PFSK-1 (cell line): ENCODE results near the gene C3orf33.

ENCODE experiments used
- FOXP2 ChIP-seq: optimal IDR thresholded peaks from 2 replicates; pipeline ENCODE3; 2011; ENCODE audit warnings: borderline replicate concordance, control low read depth, inconsistent platforms; ENCODE audit not compliant: insufficient read depth; ENCODE audit errors: extremely low read length, extremely low read depth
- POLR2AphosphoS5 ChIP-seq: IDR thresholded peaks from 2 replicates; pipeline ENCODE4 v1.6.1; 2012; ENCODE audit warnings: low read depth, mild to moderate bottlenecking, control low read depth, low read length, moderate library complexity
- SIN3A ChIP-seq: IDR thresholded peaks from 2 replicates; pipeline ENCODE4 v1.6.1; 2012; ENCODE audit warnings: mild to moderate bottlenecking, low read length, moderate library complexity, borderline replicate concordance; ENCODE audit not compliant: insufficient read depth
- TAF1 ChIP-seq: IDR thresholded peaks from 2 replicates; pipeline ENCODE4 v1.6.1; 2012; ENCODE audit warnings: low read length, control low read depth, borderline replicate concordance; ENCODE audit not compliant: insufficient read depth
- TF ChIP-seq, protein P1 (sequence below), 2 experiments: IDR thresholded peaks; 2 replicates each; pipeline versions ENCODE4 v1.6.1 to v1.8.0; 2011 to 2012; ENCODE audit warnings: low read depth in 2 of 2, low read length in 2 of 2, control low read depth in 1 of 2, inconsistent platforms in 1 of 2, mild to moderate bottlenecking in 1 of 2, moderate library complexity in 1 of 2; ENCODE audit not compliant: insufficient read depth in 1 of 2

DNA sequence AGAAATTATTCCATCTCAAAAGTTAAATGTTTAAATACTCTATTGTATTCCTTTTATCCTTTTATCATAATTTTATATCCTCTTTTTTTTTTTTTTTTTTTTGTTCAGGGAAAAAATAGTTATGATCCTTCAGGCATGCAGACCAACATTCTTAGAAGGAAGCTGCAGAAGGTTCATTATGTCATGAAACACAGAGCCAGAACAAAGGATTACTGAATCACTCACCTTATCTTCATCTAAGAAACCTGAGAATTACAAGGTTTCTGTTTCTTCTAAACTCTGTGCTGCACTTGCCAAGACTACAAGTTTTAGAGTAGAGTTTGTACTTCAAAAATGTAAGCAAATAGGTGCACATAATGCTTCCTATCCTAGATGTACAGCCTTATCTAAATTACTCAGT is 64.5 kb downstream of the C3orf33 start:
- no peak for TF ChIP-seq POLR2AphosphoS5
- no peak for TF ChIP-seq TAF1
- TF ChIP-seq, protein P1, sequence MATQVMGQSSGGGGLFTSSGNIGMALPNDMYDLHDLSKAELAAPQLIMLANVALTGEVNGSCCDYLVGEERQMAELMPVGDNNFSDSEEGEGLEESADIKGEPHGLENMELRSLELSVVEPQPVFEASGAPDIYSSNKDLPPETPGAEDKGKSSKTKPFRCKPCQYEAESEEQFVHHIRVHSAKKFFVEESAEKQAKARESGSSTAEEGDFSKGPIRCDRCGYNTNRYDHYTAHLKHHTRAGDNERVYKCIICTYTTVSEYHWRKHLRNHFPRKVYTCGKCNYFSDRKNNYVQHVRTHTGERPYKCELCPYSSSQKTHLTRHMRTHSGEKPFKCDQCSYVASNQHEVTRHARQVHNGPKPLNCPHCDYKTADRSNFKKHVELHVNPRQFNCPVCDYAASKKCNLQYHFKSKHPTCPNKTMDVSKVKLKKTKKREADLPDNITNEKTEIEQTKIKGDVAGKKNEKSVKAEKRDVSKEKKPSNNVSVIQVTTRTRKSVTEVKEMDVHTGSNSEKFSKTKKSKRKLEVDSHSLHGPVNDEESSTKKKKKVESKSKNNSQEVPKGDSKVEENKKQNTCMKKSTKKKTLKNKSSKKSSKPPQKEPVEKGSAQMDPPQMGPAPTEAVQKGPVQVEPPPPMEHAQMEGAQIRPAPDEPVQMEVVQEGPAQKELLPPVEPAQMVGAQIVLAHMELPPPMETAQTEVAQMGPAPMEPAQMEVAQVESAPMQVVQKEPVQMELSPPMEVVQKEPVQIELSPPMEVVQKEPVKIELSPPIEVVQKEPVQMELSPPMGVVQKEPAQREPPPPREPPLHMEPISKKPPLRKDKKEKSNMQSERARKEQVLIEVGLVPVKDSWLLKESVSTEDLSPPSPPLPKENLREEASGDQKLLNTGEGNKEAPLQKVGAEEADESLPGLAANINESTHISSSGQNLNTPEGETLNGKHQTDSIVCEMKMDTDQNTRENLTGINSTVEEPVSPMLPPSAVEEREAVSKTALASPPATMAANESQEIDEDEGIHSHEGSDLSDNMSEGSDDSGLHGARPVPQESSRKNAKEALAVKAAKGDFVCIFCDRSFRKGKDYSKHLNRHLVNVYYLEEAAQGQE (IDR thresholded peaks at IDR 0.05; ENCODE audit: insufficient read depth in 1 of 2, low read depth in 2 of 2, low read length in 2 of 2) = no peak
- TF ChIP-seq SIN3A = no peak
- TF ChIP-seq FOXP2 = no peak
